HepG2 (cell line): ENCODE measurements around the gene GLYATL3. TPM values are rescaled to one million over a fixed set of nuclear protein-coding genes. Genes with fewer than 3 reads are reported as not detected.

Experiments used
- BORCS8-MEF2B ChIP-seq: sonication (generic); formaldehyde crosslinking; IDR thresholded peaks from 2 replicates; pipeline ENCODE4 v1.8.0; 2022; ENCODE audit warnings: mild to moderate bottlenecking, missing genetic modification reagents
- BRCA1 ChIP-seq: sonication (generic); formaldehyde crosslinking; IDR thresholded peaks from 2 replicates; pipeline ENCODE4 v1.4.0; 2020; ENCODE audit warnings: missing genetic modification reagents
- CBX1 ChIP-seq: IDR thresholded peaks from one replicate; pipeline ENCODE4 v1.6.1; 2016; ENCODE audit warnings: antibody characterized with exemption, low read depth
- CREM ChIP-seq, 2 experiments: sonication (generic) in 1 of 2; formaldehyde crosslinking in 1 of 2; IDR thresholded peaks; 2 replicates each; pipeline versions ENCODE4 v1.4.0 to v1.6.1; 2016 to 2020; ENCODE audit warnings: antibody characterized with exemption in 1 of 2, mild to moderate bottlenecking in 1 of 2, missing genetic modification reagents in 1 of 2
- EP300 ChIP-seq, 3 experiments: sonication (generic) in 1 of 3; formaldehyde crosslinking in 1 of 3; IDR thresholded peaks; 2 replicates each; pipeline versions ENCODE4 v1.5.1 to v1.6.1; 2011 to 2020; ENCODE audit warnings: low read depth in 2 of 3, low read length in 2 of 3, borderline replicate concordance in 1 of 3, improper control_type of control experiment in 1 of 3, mild to moderate bottlenecking in 1 of 3, missing genetic modification reagents in 1 of 3, moderate library complexity in 1 of 3
- FOXC1 ChIP-seq: sonication (generic); formaldehyde crosslinking; IDR thresholded peaks from 2 replicates; pipeline ENCODE4 v1.8.0; 2022; ENCODE audit warnings: mild to moderate bottlenecking, missing genetic modification reagents, borderline replicate concordance
- HMGA1 ChIP-seq: sonication (generic); formaldehyde crosslinking; conservative IDR thresholded peaks from 2 replicates; pipeline ENCODE4 v1.4.0; 2020; ENCODE audit warnings: missing genetic modification reagents
- ISL2 ChIP-seq: sonication (generic); formaldehyde crosslinking; IDR thresholded peaks from 2 replicates; pipeline ENCODE4 v1.5.0; 2020; ENCODE audit warnings: missing genetic modification reagents
- KDM5B ChIP-seq: sonication (generic); formaldehyde crosslinking; IDR thresholded peaks from 2 replicates; pipeline ENCODE4 v1.4.0; 2020; ENCODE audit warnings: missing genetic modification reagents, mild to moderate bottlenecking, borderline replicate concordance
- KLF13 ChIP-seq: sonication (generic); formaldehyde crosslinking; IDR thresholded peaks from 2 replicates; pipeline ENCODE4 v1.4.0; 2020; ENCODE audit warnings: mild to moderate bottlenecking, missing genetic modification reagents
- MED1 ChIP-seq: sonication (generic); formaldehyde crosslinking; IDR thresholded peaks from 2 replicates; pipeline ENCODE4 v1.4.0; 2020; ENCODE audit warnings: missing genetic modification reagents
- NCOA2 ChIP-seq: sonication (generic); formaldehyde crosslinking; IDR thresholded peaks from 2 replicates; pipeline ENCODE4 v1.8.0; 2022; ENCODE audit warnings: inconsistent platforms
- NR2F6 ChIP-seq, 2 experiments: IDR thresholded peaks; 2 replicates each; pipeline ENCODE4 v1.6.1; 2016; ENCODE audit warnings: antibody characterized with exemption in 1 of 2, mild to moderate bottlenecking in 1 of 2
- PAF1 ChIP-seq: IDR thresholded peaks from 2 replicates; pipeline ENCODE4 v1.6.1; 2016; ENCODE audit warnings: missing genetic modification reagents, missing compliant biosample characterization
- SNAI1 ChIP-seq: sonication (generic); formaldehyde crosslinking; IDR thresholded peaks from 2 replicates; pipeline ENCODE4 v1.5.0; 2020; ENCODE audit warnings: mild to moderate bottlenecking, missing genetic modification reagents, borderline replicate concordance
- STAT5B ChIP-seq: sonication (generic); formaldehyde crosslinking; IDR thresholded peaks from 2 replicates; pipeline ENCODE4 v1.4.0; 2020; ENCODE audit warnings: missing genetic modification reagents
- TEAD3 ChIP-seq: optimal IDR thresholded peaks from 2 replicates; pipeline ENCODE3; 2016; ENCODE audit warnings: borderline replicate concordance
- ZNF124 ChIP-seq: sonication (generic); formaldehyde crosslinking; IDR thresholded peaks from 2 replicates; pipeline ENCODE4 v1.4.0; 2020; ENCODE audit warnings: missing genetic modification reagents
- ZNF232 ChIP-seq: sonication (generic); formaldehyde crosslinking; IDR thresholded peaks from 2 replicates; pipeline ENCODE4 v1.4.0; 2020; ENCODE audit warnings: missing genetic modification reagents, borderline replicate concordance
- ZNF441 ChIP-seq: sonication (generic); formaldehyde crosslinking; IDR thresholded peaks from 2 replicates; pipeline ENCODE4 v1.7.0; 2021; ENCODE audit warnings: missing genetic modification reagents, borderline replicate concordance
- ZNF83 ChIP-seq: sonication (generic); formaldehyde crosslinking; IDR thresholded peaks from 2 replicates; pipeline ENCODE4 v1.4.0; 2020; ENCODE audit warnings: missing genetic modification reagents, mild to moderate bottlenecking, borderline replicate concordance
- ZNF891 ChIP-seq: sonication (generic); formaldehyde crosslinking; IDR thresholded peaks from 2 replicates; pipeline ENCODE4 v1.5.0; 2020; ENCODE audit warnings: mild to moderate bottlenecking, missing genetic modification reagents
- ZXDC ChIP-seq: sonication (generic); formaldehyde crosslinking; IDR thresholded peaks from 2 replicates; pipeline ENCODE4 v1.5.0; 2020; ENCODE audit warnings: mild to moderate bottlenecking, missing genetic modification reagents
- ZZZ3 ChIP-seq: sonication (generic); formaldehyde crosslinking; IDR thresholded peaks from 2 replicates; pipeline ENCODE4 v1.4.0; 2020; ENCODE audit warnings: missing genetic modification reagents, mild to moderate bottlenecking, borderline replicate concordance
- polyA plus RNA-seq, 8 experiments: library from polyadenylated mRNA; depleted of rRNA in 3 of 8; stranded (reverse) in 7 of 8; unstranded in 1 of 8; fragments of >200 nt; fragmentation: Illumina TruSeq in 4 of 8; extraction: Trizol in 4 of 8; gene quantifications; 2 replicates each; pipeline versions ENCODE4 v1.2.1 to v1.2.3, GENCODE V29; 2011 to 2016; ENCODE audit warnings: low read depth in 4 of 8, missing spikeins in 1 of 8, mixed read lengths in 1 of 8; ENCODE audit not compliant: insufficient read depth in 1 of 8
- total RNA-seq, 5 experiments: library from RNA; depleted of rRNA; stranded (reverse); fragments of >200 nt; fragmentation: Illumina TruSeq; extraction: Trizol; gene quantifications; 2 replicates each; pipeline ENCODE4 v1.2.3, GENCODE V29; 2016; ENCODE audit warnings: low read depth in 1 of 5
- TF ChIP-seq, protein P1 (sequence below): sonication (generic); formaldehyde crosslinking; IDR thresholded peaks from 2 replicates; pipeline ENCODE4 v1.8.1; 2022; ENCODE audit warnings: mild to moderate bottlenecking, missing genetic modification reagents
- TF ChIP-seq, protein P2 (sequence below): sonication (generic); formaldehyde crosslinking; IDR thresholded peaks from 2 replicates; pipeline ENCODE4 v1.8.0; 2022; ENCODE audit warnings: mild to moderate bottlenecking, missing genetic modification reagents, borderline replicate concordance

GLYATL3 gene
- total and polyA plus RNA-seq, 2 of the 13 experiments (the other 11 are each of a cell fraction or from before 2014, with no cell fraction given): 0.05 TPM; not detected in 1

- TF ChIP-seq NCOA2 (CRISPR knock-in tag): no peak; the same call in 1 of the 2 replicates
- TF ChIP-seq CBX1: no peak
- no peak for TF ChIP-seq BORCS8-MEF2B (CRISPR knock-in tag)
- no peak for TF ChIP-seq TEAD3 (CRISPR knock-in tag)
- TF ChIP-seq ZNF891 (CRISPR knock-in tag): no peak
- TF ChIP-seq HMGA1 (CRISPR knock-in tag): no peak
- peak; percentile 54 for TF ChIP-seq NR2F6 (IDR thresholded peaks at IDR 0.05)
- peak; percentile 60 for TF ChIP-seq NR2F6 (CRISPR knock-in tag; IDR thresholded peaks at IDR 0.05)
- TF ChIP-seq, protein P1, sequence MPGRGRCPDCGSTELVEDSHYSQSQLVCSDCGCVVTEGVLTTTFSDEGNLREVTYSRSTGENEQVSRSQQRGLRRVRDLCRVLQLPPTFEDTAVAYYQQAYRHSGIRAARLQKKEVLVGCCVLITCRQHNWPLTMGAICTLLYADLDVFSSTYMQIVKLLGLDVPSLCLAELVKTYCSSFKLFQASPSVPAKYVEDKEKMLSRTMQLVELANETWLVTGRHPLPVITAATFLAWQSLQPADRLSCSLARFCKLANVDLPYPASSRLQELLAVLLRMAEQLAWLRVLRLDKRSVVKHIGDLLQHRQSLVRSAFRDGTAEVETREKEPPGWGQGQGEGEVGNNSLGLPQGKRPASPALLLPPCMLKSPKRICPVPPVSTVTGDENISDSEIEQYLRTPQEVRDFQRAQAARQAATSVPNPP: no peak
- TF ChIP-seq KDM5B (CRISPR knock-in tag): no peak
- no peak for TF ChIP-seq ZNF441 (CRISPR knock-in tag)
- peak; percentile 39; the same call in 1 of the 2 replicates for TF ChIP-seq CREM (IDR thresholded peaks at IDR 0.05)
- no peak for TF ChIP-seq CREM (CRISPR knock-in tag; IDR thresholded peaks at IDR 0.05)
- TF ChIP-seq ZNF232 (CRISPR knock-in tag): no peak
- no peak for TF ChIP-seq ZXDC
- TF ChIP-seq EP300 (IDR thresholded peaks at IDR 0.05; ENCODE audit: low read depth in 2 of 2, low read length in 2 of 2): peak in 1 of 2 experiments; percentile 53; a peak in 1 of 4 replicates
- TF ChIP-seq EP300 (CRISPR knock-in tag; IDR thresholded peaks at IDR 0.05; ENCODE audit: borderline replicate concordance): no peak
- TF ChIP-seq STAT5B (CRISPR knock-in tag): no peak
- TF ChIP-seq ISL2 (CRISPR knock-in tag): peak; percentile 85
- TF ChIP-seq ZNF83 (CRISPR knock-in tag): no peak
- no peak for TF ChIP-seq BRCA1 (CRISPR knock-in tag)
- no peak for TF ChIP-seq SNAI1
- peak; percentile 43 for TF ChIP-seq MED1 (CRISPR knock-in tag)
- no peak for TF ChIP-seq ZZZ3 (CRISPR knock-in tag)
- TF ChIP-seq, protein P2, sequence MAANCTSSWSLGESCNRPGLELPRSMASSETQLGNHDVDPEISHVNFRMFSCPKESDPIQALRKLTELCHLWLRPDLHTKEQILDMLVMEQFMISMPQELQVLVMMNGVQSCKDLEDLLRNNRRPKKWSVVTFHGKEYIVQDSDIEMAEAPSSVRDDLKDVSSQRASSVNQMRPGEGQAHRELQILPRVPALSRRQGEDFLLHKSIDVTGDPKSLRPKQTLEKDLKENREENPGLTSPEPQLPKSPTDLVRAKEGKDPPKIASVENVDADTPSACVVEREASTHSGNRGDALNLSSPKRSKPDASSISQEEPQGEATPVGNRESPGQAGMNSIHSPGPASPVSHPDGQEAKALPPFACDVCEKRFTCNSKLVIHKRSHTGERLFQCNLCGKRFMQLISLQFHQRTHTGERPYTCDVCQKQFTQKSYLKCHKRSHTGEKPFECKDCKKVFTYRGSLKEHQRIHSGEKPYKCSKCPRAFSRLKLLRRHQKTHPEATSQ (CRISPR knock-in tag): no peak
- no peak for TF ChIP-seq KLF13 (CRISPR knock-in tag)
- no peak for TF ChIP-seq PAF1 (CRISPR knock-in tag)
- no peak for TF ChIP-seq ZNF124
- no peak for TF ChIP-seq FOXC1
Observed at GRCh38 chr6:49513153-49513989, 13.6 kb downstream of the GLYATL3 start (continued).
